ENCODE measurements around the gene TMEM119.
"Not testable (repeated sequence)": the region's sequence is repeated elsewhere in the genome, so short reads cannot be mapped to it uniquely, and the experiment has no call there.

Gene TMEM119

GRCh38 chr12:108602976-108603704 lies 5.3 kb upstream of the TMEM119 start:
- no peak for DNase-seq (ENCODE audit: low read depth in 3 of 3, low spot score in 1 of 3)

DNA sequence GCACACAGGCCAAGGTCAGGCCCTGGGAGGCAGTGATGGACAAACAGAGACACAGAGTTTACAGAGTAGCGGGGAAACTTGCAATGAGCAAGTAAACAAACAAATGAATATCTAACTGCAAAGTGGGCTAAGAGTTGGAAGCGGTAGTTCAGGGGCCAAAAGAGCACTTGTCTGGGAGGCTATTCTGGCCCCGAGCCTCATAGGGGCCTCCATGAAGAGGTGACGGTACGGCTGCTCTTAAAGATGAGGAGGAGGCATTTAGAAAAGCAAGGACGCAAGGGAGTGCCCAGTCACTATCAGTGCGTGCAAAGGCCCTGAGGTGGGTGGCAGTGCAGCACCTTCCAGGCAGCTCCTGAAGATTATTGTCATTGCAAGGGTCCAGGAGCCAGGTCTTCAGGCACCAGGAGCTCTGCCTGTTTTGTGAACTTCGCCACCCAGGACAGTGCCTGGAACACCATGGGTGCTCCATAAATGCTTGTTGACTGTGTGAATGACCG lies 4.4 kb upstream of the TMEM119 start:
- DNase-seq (ENCODE audit: low read depth in 3 of 3, low spot score in 1 of 3): no peak

GRCh38 chr12:108600702-108601007 lies 2.8 kb upstream of the TMEM119 start:
- no peak for DNase-seq (ENCODE audit: low read depth in 3 of 3, low spot score in 1 of 3)

GRCh38 chr12:108599948-108600701 lies 2.2 kb upstream of the TMEM119 start:
- no peak for DNase-seq (ENCODE audit: low read depth in 3 of 3, low spot score in 1 of 3)

GRCh38 chr12:108599541-108599940 lies 1.7 kb upstream of the TMEM119 start:
- no peak for DNase-seq (ENCODE audit: low read depth in 3 of 3, low spot score in 1 of 3)

DNA sequence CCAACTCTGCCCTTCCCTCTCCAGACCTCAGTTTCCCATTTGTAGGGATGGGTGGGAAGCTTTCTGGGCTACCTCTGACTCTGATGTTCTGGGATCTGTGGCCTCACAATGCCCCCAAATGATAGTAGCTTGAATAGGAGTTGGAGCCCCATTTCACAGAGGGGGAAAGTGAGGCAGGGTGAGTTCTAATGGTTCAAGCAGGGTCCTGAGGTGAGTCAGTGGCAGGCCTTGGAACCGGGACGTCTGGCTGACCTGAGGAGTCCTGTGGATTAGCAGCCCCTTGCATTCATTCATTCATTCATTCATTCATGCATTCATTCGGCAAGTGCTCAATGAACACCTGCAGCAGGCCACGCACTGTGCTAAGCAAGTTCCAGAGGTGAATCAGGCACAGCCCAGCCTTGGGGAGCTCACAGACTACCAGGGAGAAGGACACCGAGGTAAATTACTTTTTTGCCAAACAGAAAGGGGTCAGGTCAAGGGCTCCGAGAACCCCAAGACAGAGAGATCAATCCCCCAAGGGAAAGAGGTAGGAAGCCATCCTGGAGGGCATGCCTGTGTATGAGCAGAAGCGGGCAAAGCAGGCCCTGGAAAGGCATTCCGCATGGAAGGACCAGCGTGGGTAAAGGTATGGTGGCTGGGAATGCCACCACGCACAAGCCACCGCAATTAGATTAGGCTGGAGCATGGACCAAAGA lies 818 bp upstream of the TMEM119 start:
- no peak for DNase-seq (ENCODE audit: low read depth in 3 of 3, low spot score in 1 of 3)

GRCh38 chr12:108596854-108597558 lies 878 bp downstream of the TMEM119 start:
- DNase-seq (ENCODE audit: low read depth in 3 of 3, low spot score in 1 of 3): no peak

GRCh38 chr12:108595711-108596647 lies 1.9 kb downstream of the TMEM119 start:
- no peak for DNase-seq (ENCODE audit: low read depth in 3 of 3, low spot score in 1 of 3)

GRCh38 chr12:108594960-108595710 lies 2.7 kb downstream of the TMEM119 start:
- no peak for DNase-seq (ENCODE audit: low read depth in 3 of 3, low spot score in 1 of 3)

- no peak for DNase-seq (ENCODE audit: low read depth in 3 of 3, low spot score in 1 of 3)
Measured at GRCh38 chr12:108594323-108594903, 3.5 kb downstream of the TMEM119 start.

- DNase-seq (ENCODE audit: low read depth in 3 of 3, low spot score in 1 of 3): no peak
Measured at GRCh38 chr12:108592033-108592909, 5.6 kb downstream of the TMEM119 start.

DNA sequence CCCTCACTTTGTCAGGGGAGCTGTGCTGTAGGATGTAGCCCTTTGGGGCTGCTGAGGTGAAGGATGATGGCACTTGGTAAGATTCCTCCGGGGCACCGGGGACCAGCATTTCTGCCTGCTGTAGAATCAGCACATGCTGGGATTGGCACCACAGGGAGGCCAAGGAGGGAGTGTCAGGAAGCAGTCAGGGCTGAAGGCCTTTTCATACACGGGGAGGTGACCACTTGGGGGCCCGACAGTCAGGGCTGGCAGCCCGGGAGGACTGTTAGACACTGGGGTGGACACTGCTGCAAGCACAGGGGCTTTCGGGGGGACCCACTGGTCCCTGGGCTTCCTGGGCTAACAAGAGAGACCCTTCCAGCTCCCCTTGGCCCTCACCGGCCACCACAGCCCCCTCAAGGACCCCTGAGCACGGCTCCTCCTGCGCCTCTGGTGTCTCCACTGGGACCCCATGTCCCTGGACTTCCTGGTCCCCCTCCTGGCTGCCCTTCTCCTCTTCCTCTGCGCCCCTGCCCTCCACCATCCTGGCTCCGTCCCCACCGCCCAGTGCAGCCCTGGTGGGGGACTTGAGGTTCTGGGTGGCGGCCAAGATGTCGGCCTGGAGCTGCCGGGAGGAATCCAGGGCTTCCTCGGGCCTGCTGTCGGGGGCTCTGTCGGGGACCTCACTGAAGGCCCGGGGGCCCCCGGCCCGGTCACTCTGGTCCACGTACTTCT lies 6.5 kb downstream of the TMEM119 start:
- DNase-seq (ENCODE audit: low read depth in 3 of 3, low spot score in 1 of 3): no peak

GRCh38 chr12:108590463-108590862 lies 7.4 kb downstream of the TMEM119 start:
- not testable (repeated sequence) for DNase-seq (ENCODE audit: low read depth in 3 of 3, low spot score in 1 of 3)

DNA sequence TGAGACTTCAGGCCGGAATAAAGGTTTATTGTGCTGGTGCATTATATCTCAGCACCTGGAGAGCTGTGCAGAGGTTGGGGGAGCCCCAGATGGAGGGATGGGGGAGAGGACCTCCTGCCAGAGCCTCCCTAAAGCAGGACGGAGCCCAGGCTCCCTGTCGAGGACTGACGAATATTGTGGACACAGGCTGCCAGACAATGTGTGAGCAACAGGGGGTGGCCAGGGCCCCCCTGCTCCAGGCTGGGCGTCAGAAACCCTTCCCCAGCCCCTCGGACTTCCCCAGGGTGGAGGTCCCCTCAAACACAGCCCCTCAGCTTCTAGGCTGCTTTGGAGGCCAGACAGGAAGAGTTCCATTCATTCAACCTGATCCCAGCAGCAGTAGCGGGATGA lies 8.0 kb downstream of the TMEM119 start:
- no peak for DNase-seq (ENCODE audit: low read depth in 3 of 3, low spot score in 1 of 3)

- no peak for DNase-seq (ENCODE audit: low read depth in 3 of 3, low spot score in 1 of 3)
Measured at GRCh38 chr12:108589028-108589839, 8.7 kb downstream of the TMEM119 start.

GRCh38 chr12:108587826-108588225 lies 10.1 kb downstream of the TMEM119 start:
- DNase-seq (ENCODE audit: low read depth in 3 of 3, low spot score in 1 of 3): no peak

GRCh38 chr12:108586306-108586705 lies 11.6 kb downstream of the TMEM119 start:
- DNase-seq (ENCODE audit: low read depth in 3 of 3, low spot score in 1 of 3): no peak

Measured in stimulated activated CD4-positive, alpha-beta T cell treated with anti-CD3 and anti-CD28 coated beads, TNF-alpha, amount 100 ng/mL, for 1 hour (primary cell).